Stomach (tissue), 4 donors: ENCODE measurements around the gene PCDH9.

ENCODE experiments used
- EP300 ChIP-seq: sonication (generic); formaldehyde crosslinking; IDR thresholded peaks from one replicate; pipeline ENCODE4 v1.6.1; 2017; ENCODE audit warnings: antibody characterized with exemption
- POLR2A ChIP-seq, 4 donors: fragments of 450-650 bp; IDR thresholded peaks; one replicate each; pipeline ENCODE4 v1.6.1; 2016; ENCODE audit warnings: antibody characterized with exemption in 4 of 4, control low read depth in 2 of 4, mild to moderate bottlenecking in 1 of 4, moderate library complexity in 1 of 4
- POLR2AphosphoS5 ChIP-seq, 3 donors: sonication (generic); formaldehyde crosslinking; IDR thresholded peaks; one replicate each; pipeline ENCODE4 v1.6.1; 2016; ENCODE audit warnings: antibody characterized with exemption in 3 of 3
- TF ChIP-seq, protein P1 (sequence below), 7 experiments: fragments of 450-650 bp in 4 of 7; fragments of 200-600 bp in 3 of 7; sonication (generic) in 3 of 7; IDR thresholded peaks; one replicate each; pipeline ENCODE4 v1.5.1; 2016 to 2019; ENCODE audit warnings: antibody characterized with exemption in 7 of 7, control low read depth in 2 of 7, mild to moderate bottlenecking in 1 of 7

- no peak for TF ChIP-seq POLR2A (IDR thresholded peaks at IDR 0.05)
- TF ChIP-seq, protein P1, sequence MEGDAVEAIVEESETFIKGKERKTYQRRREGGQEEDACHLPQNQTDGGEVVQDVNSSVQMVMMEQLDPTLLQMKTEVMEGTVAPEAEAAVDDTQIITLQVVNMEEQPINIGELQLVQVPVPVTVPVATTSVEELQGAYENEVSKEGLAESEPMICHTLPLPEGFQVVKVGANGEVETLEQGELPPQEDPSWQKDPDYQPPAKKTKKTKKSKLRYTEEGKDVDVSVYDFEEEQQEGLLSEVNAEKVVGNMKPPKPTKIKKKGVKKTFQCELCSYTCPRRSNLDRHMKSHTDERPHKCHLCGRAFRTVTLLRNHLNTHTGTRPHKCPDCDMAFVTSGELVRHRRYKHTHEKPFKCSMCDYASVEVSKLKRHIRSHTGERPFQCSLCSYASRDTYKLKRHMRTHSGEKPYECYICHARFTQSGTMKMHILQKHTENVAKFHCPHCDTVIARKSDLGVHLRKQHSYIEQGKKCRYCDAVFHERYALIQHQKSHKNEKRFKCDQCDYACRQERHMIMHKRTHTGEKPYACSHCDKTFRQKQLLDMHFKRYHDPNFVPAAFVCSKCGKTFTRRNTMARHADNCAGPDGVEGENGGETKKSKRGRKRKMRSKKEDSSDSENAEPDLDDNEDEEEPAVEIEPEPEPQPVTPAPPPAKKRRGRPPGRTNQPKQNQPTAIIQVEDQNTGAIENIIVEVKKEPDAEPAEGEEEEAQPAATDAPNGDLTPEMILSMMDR (IDR thresholded peaks at IDR 0.05) = no peak
- TF ChIP-seq EP300 = no peak
- TF ChIP-seq POLR2AphosphoS5 (IDR thresholded peaks at IDR 0.05) = no peak
Measured at GRCh38 chr13:66530158-66530557, 700.0 kb downstream of the PCDH9 start.
